ENCODE results near the gene HINT3. TPM values are rescaled to one million over a fixed set of nuclear protein-coding genes. Genes with fewer than 3 reads are reported as not detected.

Gene HINT3
- total RNA-seq, 1 donor from 2014 or later = 35.0 TPM

Other genes starting within 250 kb of the HINT3 start
- 12.3 TPM for gene HEY2, start 207.1 kb upstream of the HINT3 start, total RNA-seq
- 10.3 TPM for gene NCOA7, start 165.8 kb upstream of the HINT3 start, total RNA-seq
- 13.3 TPM for gene TRMT11, start 29.8 kb downstream of the HINT3 start, total RNA-seq

All from cardiac septum (tissue), 1 donor.